ENCODE measurements around the gene FYB2. TPM values are rescaled to one million over a fixed set of nuclear protein-coding genes. Genes with fewer than 3 reads are reported as not detected.
A peak's percentile ranks its signal among the peaks of the same experiment; 100 is the strongest.

FYB2 gene
- total and polyA plus RNA-seq, 3 donors from 2014 or later, result 1.9 to 4.2 (median 2.0) TPM

- intact Hi-C loops (cut with DNase I; ENCODE audit: low total_unique reads), result no loop called here
- Histone ChIP-seq H3K9me3 (no peaks in the 10 kb centered on the region), H3K4me1 (no peaks in the 10 kb centered on the region), H3K36me3 (ENCODE audit: low read depth, missing control alignments) (no peaks in the 10 kb centered on the region), H3K4me3 (no peak overlapping the region), H3K27me3 (no peaks in the 10 kb centered on the region), H3K27ac (no peak overlapping the region)
- DNase-seq, result no peak
- 87 to 88% methylated on average over 3 of the region's 3 CpGs for WGBS, 2 donors
- no peak for TF ChIP-seq CTCF (IDR thresholded peaks at IDR 0.05)
- TF ChIP-seq POLR2A (IDR thresholded peaks at IDR 0.05), result no peak
Measured at GRCh38 chr1:56771717-56772116, 47.5 kb downstream of the FYB2 start.

GRCh38 chr1:56758794-56759193 is 60.4 kb downstream of the FYB2 start:
- TF ChIP-seq POLR2A (IDR thresholded peaks at IDR 0.05) (no peak), CTCF (IDR thresholded peaks at IDR 0.05) (no peak)
- intact Hi-C loops (cut with DNase I; ENCODE audit: low total_unique reads), result no loop called here
- DNase-seq, result no peak
- WGBS, 2 donors, result 49 to 50% methylated on average over 3 of the region's 3 CpGs
- H3K27ac ChIP-seq, result no peak overlapping the region
- no peaks in the 10 kb centered on the region for H3K27me3 ChIP-seq
- no peak overlapping the region for H3K4me3 ChIP-seq
- H3K36me3 ChIP-seq (ENCODE audit: low read depth, missing control alignments), result no peaks in the 10 kb centered on the region
- no peaks in the 10 kb centered on the region for H3K9me3 ChIP-seq
- no peaks in the 10 kb centered on the region for H3K4me1 ChIP-seq

DNA sequence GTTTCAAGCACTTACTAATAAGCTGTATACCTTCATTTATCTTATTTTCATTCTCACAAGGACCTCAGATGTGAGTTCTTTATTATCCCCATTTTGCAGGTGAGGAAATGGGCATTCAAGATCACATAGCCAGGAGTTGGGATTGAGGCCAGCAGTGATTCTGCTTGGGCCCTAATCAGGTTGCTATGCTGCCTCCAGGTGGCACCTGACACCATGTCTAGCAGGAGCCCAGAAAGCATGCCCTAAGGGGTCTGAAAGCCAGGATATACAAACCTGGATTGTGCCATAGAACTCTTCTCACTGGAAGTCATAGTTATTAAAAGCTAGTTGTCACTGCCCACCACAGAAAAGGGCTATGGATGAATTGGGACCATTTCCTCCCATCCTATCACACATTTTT is 61.1 kb downstream of the FYB2 start:
- TF ChIP-seq CTCF (IDR thresholded peaks at IDR 0.05) (no peak), POLR2A (IDR thresholded peaks at IDR 0.05) (no peak)
- Histone ChIP-seq H3K9me3 (no peaks in the 10 kb centered on the region), H3K36me3 (ENCODE audit: low read depth, missing control alignments) (no peaks in the 10 kb centered on the region), H3K27ac (no peak overlapping the region), H3K27me3 (no peaks in the 10 kb centered on the region), H3K4me3 (no peak overlapping the region), H3K4me1 (no peaks in the 10 kb centered on the region)
- peak; percentile 54 for DNase-seq
- intact Hi-C loops (cut with DNase I; ENCODE audit: low total_unique reads), result no loop called here

DNA sequence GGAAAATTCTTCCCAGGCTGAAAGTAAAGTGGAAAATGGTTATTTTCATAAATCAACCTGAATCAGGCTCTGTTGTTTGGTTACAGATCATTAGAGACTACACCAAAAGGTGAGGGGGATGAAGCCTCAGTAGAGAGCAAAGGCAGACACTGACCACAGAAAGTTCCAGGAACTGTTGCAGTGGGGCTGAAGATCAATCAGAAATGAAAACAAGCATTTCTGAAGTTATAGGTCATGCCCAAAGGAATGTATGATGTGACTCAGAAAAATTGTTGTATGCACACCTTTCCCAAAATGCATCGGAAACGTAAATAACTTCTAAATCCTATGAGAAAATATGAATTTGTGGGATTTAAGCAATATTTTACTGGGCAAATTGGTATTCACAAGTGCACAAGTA is 63.3 kb downstream of the FYB2 start:
- intact Hi-C loops (cut with DNase I; ENCODE audit: low total_unique reads), result no loop called here
- H3K27me3 ChIP-seq, result no peaks in the 10 kb centered on the region

More for the DNA sequence above, 63.3 kb downstream of the FYB2 start:
- WGBS, 2 donors, result 89 to 91% methylated on average over 2 of the region's 2 CpGs
- H3K4me1 ChIP-seq, result no peaks in the 10 kb centered on the region
- TF ChIP-seq CTCF (IDR thresholded peaks at IDR 0.05), result no peak
- no peak for TF ChIP-seq POLR2A (IDR thresholded peaks at IDR 0.05)
- H3K4me3 ChIP-seq, result no peak overlapping the region
- H3K9me3 ChIP-seq, result no peaks in the 10 kb centered on the region
- no peaks in the 10 kb centered on the region for H3K36me3 ChIP-seq (ENCODE audit: low read depth, missing control alignments)
- H3K27ac ChIP-seq, result no peak overlapping the region
- DNase-seq, result no peak
